NCI-H69 (cell line): ENCODE results near the gene RAB31.
A peak's percentile ranks its signal among the peaks of the same experiment; 100 is the strongest.

Source experiments
- DNase-seq: peaks from one replicate; lab custom pipeline; 2025; lab: John Stamatoyannopoulos, UW

The RAB31 gene

GRCh38 chr18:9738266-9738969 is 30.3 kb downstream of the RAB31 start:
- peak; percentile 62 for DNase-seq

- DNase-seq = peak; percentile 58
These were observed 31.4 kb downstream of the RAB31 start for GRCh38 chr18:9739516-9739915.

DNA sequence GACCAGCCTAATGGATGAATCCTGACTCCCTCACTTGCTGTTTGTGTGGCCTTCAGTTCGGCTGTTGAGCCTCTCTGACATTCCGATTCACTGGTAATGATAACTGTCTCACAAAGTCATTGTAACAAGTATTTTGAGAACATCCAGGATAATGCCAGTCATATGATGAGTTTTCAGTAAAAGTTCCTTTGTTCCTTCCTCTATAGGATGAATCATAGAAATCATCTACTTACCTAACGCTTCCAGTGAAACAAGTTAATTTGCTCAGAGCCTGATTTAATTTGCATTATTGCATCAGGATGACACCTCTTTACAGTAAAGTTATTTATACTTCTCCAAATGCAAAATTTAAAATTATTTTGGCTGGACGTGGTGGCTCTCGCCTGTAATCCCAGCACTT is 32.0 kb downstream of the RAB31 start:
- no peak for DNase-seq

- DNase-seq = peak; percentile 65
These were observed 33.3 kb downstream of the RAB31 start for GRCh38 chr18:9741406-9741792.

DNA sequence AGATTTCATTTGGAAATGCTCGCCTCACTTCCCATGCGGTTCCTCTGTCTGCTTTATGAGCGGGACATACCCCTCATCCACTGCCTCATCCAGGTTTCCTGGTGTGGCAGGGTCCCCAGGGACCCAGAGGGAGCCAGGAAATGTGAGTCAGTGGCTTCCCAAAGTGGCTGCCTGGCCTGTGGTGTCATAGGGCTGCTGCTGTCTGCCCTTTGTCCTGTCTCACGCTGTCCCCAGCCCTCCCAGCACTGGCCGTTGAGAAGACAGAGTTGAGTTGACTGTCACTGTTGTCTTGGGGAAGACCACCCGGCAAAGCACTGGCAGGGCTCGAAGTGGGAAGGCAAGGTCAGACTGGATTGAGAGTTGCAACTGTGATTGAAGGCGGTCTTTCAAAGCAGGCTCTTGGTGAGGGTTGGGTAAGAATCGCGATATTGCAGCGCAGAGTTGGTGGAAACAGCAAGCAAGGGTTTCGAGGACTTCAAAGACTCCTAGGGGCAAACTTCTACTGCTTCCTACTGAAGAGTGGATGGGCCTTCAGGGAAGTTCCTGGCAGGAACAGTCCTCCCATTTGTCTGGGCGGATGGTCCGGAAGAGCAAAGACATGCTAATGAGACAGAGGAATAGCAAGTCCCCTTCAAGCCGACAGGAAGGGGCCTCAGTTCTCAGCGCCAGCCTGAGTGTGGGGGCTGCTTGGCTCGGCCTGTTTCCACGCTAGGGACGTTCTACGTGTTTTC is 33.9 kb downstream of the RAB31 start:
- DNase-seq = peak; percentile 65

GRCh38 chr18:9742524-9743131 is 34.5 kb downstream of the RAB31 start:
- peak; percentile 72 for DNase-seq

GRCh38 chr18:9743200-9744016 is 35.3 kb downstream of the RAB31 start:
- peak; percentile 99 for DNase-seq

DNA sequence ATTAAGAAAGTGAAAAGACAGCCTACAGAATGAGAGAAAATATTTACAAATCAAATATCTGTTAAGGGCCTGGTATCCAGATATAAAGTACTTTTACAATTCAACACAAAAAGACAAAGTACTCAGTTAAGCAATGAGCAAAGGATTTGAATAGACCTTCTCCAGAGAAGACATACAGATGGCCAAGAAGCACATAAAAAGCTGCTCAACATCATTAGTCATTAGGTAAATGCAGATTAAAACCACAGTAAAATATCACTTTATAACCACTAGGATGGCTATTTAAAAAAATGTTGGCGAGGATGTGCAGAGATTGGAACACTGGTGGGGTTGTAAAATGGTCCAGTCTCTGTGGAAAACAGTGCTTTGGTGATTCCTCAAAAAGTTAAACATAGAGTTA is 38.9 kb downstream of the RAB31 start:
- no peak for DNase-seq

- no peak for DNase-seq
These were observed 41.5 kb downstream of the RAB31 start for GRCh38 chr18:9749611-9750010.

GRCh38 chr18:9750112-9750511 is 42.0 kb downstream of the RAB31 start:
- no peak for DNase-seq

GRCh38 chr18:9750606-9751304 is 42.7 kb downstream of the RAB31 start:
- no peak for DNase-seq

DNA sequence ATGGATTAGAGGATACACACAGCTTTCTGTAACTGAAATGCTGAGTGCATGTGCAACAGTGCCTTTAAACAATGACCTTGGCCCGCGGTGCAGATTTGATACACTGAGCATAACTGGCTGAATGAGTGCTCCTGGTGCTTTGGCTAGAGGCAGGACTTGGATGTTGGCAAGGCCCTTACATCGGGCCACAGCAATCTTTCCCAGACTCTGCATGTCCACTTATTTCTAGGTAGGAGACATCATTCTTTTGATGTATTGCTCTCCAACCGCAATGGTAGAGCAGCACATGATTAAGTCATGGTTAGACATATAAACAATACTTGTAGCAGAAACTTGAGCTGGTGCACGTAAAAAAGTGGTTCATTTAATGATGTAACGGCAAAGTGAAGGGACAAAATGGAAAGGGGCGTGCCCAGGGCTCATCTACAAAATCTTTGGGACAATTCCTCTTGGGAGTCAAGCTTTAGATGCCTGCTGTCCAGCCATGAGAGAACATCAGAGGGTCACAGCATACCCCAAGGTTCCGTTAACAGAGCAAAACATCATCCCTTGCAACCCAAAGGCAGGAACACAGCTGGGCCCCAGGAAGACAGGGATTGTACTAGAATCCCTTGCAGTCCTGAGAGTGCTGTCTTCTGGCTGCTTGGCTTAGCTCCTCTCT is 43.4 kb downstream of the RAB31 start:
- DNase-seq = no peak

DNA sequence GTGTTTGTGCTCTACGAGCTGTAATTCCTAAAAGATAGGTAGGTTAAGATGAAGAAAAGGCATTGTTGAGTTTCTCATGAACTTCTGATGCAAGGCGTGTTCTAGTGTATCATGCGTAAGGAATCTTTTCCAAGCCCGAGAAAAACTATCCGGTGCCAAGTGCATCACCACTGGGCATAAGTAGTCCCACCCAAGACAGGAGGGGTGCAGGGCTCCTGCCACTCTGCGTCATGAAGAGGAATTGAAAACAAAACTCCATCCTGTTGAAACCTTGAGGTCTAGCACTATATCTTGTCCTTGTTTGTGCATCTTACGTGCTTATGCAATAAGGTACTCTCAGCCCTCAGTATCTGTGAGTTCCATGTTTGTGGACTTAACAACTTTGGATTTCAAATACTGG is 45.7 kb downstream of the RAB31 start:
- no peak for DNase-seq

- DNase-seq = no peak
These were observed 47.0 kb downstream of the RAB31 start for GRCh38 chr18:9755110-9755509.

- no peak for DNase-seq
These were observed 47.5 kb downstream of the RAB31 start for GRCh38 chr18:9755615-9756014.

DNA sequence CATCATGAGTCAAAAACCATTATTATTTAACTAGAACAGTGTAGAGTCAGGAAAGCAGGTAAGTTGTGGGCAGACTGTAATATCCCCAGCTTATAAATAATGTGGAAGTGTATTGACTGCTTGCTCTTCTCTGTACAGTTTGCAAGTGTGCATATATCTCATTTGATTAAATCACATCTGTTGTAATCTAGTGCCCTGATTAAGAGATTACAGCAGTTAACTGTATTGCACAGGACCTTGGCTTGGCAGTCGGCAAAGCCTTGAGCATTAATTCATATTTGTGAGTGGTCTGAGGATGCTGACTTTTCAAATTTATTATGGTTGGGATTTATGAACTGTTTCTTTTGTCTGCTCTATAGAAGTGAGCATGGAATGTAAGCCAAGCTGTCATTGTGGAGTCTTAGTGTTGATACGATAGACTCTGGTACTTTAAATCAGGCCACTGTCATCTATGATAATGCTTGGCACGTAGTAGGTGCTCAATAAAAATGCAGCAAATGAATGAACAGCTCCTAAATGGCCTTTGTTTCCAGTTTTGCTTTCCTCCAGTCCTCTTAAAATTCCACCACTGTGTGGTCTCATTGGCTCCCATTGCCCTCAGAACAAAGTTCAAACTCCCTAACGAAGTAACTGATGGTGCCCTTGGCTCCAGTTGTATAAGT is 48.3 kb downstream of the RAB31 start:
- DNase-seq = no peak

DNA sequence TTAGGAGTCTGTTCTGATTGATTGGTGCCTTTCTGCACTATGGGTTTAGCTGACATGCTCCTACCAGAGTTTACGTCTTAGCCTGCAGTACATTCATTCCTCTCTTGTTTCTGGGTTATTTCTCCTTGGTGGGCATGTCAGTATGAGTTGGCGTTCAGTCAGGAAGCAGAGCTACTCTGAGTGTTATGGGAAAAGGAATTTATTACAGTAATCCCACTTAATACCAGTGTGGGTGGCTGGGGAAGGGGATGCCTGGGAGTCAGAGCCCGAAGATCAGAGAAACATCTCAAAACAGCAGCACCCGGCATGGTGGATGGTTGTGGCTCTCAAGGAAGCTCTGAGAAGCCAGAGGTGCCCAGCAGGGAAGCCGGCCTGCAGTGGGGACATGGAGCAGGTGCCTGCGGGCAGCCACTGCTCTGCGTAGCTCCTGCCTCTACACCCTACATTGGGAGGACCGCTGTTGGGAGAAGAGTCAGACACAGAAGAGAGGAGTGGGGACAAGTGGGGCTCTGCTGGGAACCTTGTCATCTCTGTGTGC is 48.9 kb downstream of the RAB31 start:
- no peak for DNase-seq

GRCh38 chr18:9757827-9758621 is 49.9 kb downstream of the RAB31 start:
- no peak for DNase-seq

- DNase-seq = no peak
These were observed 50.5 kb downstream of the RAB31 start for GRCh38 chr18:9758624-9759075.
